T-helper 9 cell (primary cell): ENCODE data around the gene MSI2.
"Not testable (repeated sequence)": the region's sequence is repeated elsewhere in the genome, so short reads cannot be mapped to it uniquely, and the experiment has no call there.

Experiments
- DNase-seq: peaks from one replicate; pipeline ENCODE4 v3.0.0-alpha.2; 2020

The MSI2 gene

GRCh38 chr17:57294101-57294500 lies 37.8 kb downstream of the MSI2 start:
- no peak for DNase-seq

DNA sequence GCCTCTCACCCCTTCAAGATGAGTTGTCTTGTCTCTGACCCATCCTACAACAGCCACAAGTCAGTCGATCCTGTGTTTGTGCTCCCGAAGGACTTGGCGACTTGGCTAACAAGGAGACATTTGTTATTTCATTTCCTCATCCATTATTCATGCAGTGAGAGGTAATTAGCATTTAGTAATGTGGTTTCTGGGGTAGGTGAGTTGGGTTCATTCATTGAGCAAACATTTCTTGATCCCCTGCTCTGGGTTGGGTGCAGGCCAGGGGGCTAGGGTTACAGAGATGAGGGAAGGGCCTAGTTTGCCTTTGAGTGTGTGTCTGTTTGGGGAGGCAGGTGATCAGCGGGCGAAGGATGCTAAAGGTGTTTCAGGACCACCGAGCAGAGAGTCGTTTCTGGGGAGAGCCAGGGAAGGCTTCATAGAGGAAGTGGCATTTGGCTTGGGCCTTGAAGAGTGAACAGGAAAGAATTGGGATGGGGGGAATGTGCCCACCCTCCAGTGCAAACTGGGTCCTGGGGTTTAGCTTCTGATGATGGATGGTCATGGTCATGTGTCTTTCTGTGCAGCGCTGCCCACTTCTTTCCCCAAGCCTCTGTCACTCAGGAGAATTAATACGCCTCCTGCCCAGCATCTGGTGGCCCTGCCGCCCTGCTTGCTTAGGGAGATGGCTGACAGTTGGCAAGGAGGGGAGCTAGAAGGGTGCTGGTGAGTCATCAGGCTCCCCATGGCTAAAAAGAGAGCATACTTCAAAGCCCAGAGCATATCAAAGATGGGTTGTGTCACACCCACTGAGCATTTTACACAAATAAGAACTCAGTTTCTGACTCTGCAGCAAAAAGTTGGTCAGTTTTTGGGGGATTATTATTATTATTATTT lies 38.5 kb downstream of the MSI2 start:
- no peak for DNase-seq

- no peak for DNase-seq
Measured at GRCh38 chr17:57295526-57296023, 39.3 kb downstream of the MSI2 start.

DNA sequence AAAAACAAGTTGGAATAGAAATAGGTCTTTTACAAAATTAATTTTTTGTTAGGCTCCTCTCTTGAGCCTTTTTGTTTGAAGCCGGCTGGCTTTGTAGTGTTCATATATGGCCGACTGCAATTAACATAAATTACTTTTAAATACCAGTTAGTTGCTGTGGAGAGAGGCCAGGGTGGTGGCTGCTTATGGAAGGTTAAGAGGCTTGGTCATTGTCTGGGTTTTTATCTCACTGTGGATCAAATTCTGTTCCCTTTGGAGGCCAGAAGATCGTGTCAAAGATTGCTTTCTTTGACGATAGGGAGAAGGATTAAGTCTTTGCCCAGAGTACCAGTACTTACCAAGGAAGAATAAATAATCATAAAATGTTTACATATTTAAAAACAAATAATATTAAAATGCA lies 39.9 kb downstream of the MSI2 start:
- DNase-seq, result no peak

- no peak for DNase-seq
Measured at GRCh38 chr17:57299176-57299575, 42.9 kb downstream of the MSI2 start.

GRCh38 chr17:57300592-57300991 lies 44.3 kb downstream of the MSI2 start:
- not testable (repeated sequence) for DNase-seq

DNA sequence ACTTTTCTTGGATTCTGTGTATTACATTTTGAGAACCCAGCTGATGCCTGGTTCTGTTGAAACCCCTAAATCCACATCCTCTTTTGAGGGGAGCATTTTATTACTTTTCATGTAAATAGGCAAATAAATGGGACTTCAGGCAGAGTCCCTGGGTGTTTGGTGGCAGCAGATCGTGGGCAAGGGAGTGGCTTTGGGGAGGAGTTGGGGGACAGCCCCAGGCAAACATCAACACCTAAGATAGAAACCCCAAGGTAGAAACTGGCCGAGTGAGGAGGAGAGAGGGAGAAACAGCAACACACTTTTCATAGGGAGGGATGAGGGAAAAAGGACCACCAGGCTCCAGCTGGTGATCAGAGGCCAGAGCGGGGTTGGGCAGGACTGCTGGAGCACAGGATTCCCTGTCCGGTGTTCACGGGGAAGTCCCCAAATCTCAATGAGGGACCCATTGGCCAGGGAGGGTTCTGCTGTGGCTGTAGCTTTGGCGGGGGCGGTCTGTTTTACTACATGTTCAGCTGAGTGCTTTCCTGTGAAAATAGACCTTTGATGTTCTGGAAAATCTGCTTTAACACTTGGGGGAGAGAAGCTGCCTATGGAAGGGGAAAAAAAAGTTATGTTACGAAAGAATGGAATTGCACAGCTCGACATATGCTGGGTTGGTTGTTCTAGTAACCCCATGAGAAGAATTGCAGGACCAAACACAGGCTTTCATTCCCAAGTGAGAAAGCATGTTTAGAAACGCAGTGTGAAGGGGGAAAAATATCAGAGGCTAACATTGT lies 46.6 kb downstream of the MSI2 start:
- no peak for DNase-seq

- no peak for DNase-seq
Measured at GRCh38 chr17:57305144-57305728, 48.9 kb downstream of the MSI2 start.

DNA sequence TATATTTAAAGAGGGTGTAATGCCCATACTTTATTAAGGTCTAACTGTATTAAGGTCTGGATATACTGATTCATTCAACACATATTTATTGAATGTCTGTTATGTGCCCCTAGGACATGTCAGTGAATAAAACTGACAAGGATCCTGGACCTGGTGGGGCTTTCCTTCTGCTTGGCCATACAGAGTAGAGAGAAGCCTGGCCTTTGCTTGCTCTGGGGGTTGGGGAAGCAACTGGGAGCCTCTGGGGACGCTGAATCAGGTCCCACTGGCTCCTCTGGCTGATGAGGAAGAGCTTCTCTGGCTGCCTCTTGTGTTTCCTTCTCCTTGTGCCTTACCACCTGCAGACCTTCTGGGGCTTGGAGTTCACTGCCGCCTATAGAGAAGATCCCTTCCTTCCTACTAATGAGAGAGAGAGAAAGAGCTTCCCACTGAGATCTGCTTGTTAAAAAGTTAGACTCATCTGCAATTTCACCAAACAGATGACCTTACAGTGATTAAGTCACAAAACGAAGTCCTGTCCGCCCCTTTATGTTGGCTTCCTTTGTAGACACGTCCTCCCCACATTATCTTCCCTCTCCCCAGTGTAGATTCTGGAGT lies 49.7 kb downstream of the MSI2 start:
- DNase-seq, result no peak

DNA sequence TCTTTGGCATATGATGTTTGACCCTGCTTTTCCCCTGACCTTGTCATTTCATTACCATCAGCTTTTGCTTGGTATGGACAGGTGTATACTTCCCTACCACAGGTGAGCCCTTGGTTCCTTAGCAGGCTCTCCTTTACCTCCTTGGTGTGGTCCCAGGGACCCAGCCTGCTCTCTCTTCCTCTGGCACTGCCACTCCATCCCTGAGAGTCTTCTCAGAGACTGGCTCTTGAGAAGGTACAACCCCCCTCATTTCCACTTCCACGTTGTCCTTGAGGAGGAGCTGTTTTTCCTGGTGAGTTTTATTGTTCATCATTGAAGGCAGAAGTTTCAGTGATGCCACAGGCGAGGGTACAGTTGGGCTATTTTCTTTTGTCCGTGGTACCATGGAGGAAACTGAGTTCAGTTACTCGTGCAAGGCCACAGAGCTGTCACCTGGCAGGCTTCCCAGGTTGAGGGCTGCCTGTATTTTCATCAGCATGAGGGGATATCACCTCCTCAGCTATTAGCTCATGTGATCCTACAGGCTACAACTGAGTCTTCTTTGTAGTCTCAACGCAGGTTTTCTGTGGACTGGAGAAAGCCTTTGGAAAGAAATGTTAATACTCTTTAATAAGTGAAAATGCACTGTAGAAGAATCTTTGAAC lies 52.3 kb downstream of the MSI2 start:
- no peak for DNase-seq

DNA sequence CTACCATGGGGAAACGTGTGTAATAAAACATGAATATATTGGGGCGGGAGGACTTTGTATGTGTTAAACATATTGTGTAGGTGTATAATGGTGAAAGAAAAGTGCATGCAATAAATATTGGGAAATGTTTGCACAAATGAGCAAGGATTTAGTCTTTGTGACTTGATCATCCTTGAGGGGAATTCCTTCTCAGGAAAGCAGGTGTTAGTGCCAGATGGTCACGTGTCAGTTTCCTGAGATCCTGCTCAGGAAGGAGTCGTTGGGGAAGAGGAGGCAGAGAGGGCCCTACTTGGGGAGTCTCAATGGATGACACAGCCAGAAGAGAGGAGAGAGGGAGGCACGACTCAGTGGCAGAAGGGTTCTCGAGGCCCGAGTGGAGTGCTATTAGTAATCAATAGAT lies 53.2 kb downstream of the MSI2 start:
- DNase-seq, result no peak

DNA sequence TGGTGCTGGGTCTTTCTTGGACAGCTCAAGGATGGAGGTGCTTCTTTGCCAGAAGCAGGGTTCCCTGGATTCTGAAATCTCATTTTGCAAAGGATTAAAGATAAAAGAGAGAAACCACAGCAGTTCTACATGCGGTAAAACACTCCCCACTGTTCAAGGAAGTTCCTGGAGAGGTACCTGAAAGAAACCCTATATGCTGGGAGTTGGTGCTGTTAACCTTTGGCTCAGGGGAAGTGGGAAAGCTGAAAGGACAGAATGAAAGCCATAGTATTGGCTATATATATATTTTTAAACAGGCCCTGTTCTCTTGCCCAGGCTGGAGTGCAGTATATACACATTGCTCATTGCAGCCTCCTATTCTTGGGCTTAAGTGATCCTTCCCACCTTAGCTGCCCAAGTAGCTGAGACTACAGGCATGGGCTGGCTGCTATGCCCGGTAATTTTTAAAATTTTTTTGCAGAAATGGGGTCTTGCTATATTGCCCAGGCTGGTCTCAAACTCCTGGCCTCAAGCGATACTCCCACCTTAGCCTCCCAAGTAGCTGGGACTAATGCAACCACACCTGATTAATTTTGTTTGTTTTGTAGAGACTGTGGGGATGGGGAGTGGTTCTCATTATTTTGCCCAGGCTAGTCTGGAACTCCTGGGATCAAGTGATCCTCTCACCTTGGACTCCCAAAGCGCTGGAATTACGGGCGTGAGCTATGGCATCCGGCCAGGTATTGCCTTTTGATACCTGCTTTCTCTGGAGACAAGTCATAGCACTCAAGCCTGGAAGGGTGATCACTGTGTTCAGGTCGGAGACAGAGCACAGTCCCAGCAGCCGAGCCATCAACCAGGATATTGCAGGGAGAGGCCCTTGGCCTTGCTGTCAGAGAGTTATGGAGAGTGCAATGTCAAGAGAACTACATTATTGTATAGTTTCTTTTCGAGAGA lies 55.2 kb downstream of the MSI2 start:
- DNase-seq, result no peak

DNA sequence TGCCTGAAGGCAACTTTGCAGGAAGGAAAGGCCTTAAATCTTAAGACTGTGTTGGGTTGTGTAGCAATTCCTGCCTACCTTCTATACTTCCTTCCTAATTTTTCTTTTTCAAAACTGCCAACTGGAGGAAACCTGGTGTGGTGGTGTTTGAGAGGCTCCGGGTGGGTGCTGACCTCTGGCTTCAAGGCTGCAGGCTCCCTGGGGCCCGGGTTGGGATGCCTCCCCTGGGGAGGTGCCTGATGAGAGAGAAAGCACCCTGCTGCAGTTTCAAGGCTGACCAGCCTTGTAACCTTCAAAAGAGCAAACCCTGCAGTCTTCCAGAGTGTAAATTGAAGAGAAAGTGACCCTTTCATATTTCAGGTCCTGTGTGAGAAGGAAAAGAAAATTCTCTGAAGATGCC lies 55.9 kb downstream of the MSI2 start:
- DNase-seq, result no peak

- DNase-seq, result no peak
Measured at GRCh38 chr17:57313097-57313835, 56.9 kb downstream of the MSI2 start.

GRCh38 chr17:57315061-57316015 lies 59.0 kb downstream of the MSI2 start:
- no peak for DNase-seq

DNA sequence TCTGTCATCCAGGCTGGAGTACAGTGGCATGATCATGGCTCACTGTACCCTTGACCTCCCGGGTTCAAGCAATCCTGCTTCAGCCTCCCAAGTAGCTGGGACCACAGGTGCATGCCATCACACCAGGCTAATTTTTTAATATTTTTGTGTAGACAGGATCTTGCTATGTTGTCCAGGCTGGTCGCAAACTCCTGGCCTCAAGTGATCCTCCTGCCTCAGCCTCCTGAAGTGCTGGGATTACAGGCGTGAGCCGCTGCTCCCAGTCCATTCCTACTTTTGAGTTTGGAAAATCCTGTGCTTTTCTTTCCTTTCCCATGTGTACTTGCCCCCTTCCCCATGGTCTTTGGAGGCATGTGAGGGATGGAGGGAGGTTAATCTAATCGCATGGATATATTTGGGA lies 60.0 kb downstream of the MSI2 start:
- DNase-seq, result no peak

GRCh38 chr17:57317079-57317478 lies 60.8 kb downstream of the MSI2 start:
- DNase-seq, result no peak

GRCh38 chr17:57318913-57319312 lies 62.6 kb downstream of the MSI2 start:
- DNase-seq, result no peak

DNA sequence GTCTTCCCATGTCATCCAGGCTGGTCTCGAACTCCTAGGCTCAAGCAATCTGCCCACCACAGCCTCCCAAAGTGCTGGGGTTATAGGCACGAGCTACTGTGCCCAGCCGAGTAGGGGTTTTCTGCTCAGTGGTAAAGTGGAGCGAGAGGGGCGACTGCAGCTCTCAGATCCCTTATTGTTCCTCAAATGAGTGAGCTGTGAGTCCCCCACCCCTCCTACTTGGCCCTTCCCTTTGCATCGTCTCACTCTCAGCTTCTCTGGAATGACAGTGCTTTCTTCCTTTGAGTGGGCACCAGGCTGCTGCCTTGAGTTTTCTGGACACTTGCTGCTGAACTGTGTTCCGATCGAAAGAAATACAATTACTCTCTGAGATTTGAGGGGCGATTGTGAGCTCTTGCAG lies 63.5 kb downstream of the MSI2 start:
- DNase-seq, result no peak

GRCh38 chr17:57323391-57323790 lies 67.1 kb downstream of the MSI2 start:
- DNase-seq, result no peak
